ENCODE measurements around the gene DNM1. TPM values are rescaled to one million over a fixed set of nuclear protein-coding genes. Genes with fewer than 3 reads are reported as not detected.

DNM1 gene
- total RNA-seq, 2 experiments from 2014 or later: 0.60 to 1.0 TPM

- ChIA-PET CTCF (interaction anchor here (1.2 to 1.3 kb wide), 2 partner anchors 9 to 18 kb away, joined by 3 read pairs; no protein-coding TSS in a partner anchor), POLR2A (no interaction called here)
- Mint-ChIP-seq H3K27ac (no peak overlapping the region), H3K9me3 (peaks cover 6% of the 10 kb centered on the region), H3K4me3 (no peak overlapping the region), H3K4me1 (peaks cover 2% of the 10 kb centered on the region), H3K36me3 (ENCODE audit: low read depth) (peaks cover 57% of the 10 kb centered on the region), H3K27me3 (no peaks in the 10 kb centered on the region)
- DNase-seq: no peak
Measured at GRCh38 chr9:128182893-128183588, 20.1 kb upstream of the DNM1 start.

- H3K36me3 Mint-ChIP-seq (ENCODE audit: low read depth): peaks cover 43% of the 10 kb centered on the region
- POLR2A ChIA-PET: no interaction called here
- no peak for DNase-seq
- H3K9me3 Mint-ChIP-seq: no peaks in the 10 kb centered on the region
- H3K4me3 Mint-ChIP-seq: no peak overlapping the region
- peaks cover 23% of the 10 kb centered on the region for H3K4me1 Mint-ChIP-seq
- no peak overlapping the region for H3K27ac Mint-ChIP-seq
- no peaks in the 10 kb centered on the region for H3K27me3 Mint-ChIP-seq
- CTCF ChIA-PET: interaction anchor here (1.0 kb wide), 1 partner anchor 18 kb away, joined by 3 read pairs; no protein-coding TSS in a partner anchor
Measured at GRCh38 chr9:128185979-128186965, 16.9 kb upstream of the DNM1 start.

- ChIA-PET CTCF (no interaction called here), POLR2A (no interaction called here)
- no peak overlapping the region for H3K4me3 Mint-ChIP-seq
- H3K4me1 Mint-ChIP-seq: peaks cover 28% of the 10 kb centered on the region
- no peak for DNase-seq
- H3K27ac Mint-ChIP-seq: no peak overlapping the region
- H3K27me3 Mint-ChIP-seq: no peaks in the 10 kb centered on the region
- peaks cover 36% of the 10 kb centered on the region for H3K36me3 Mint-ChIP-seq (ENCODE audit: low read depth)
- H3K9me3 Mint-ChIP-seq: no peaks in the 10 kb centered on the region
Measured at GRCh38 chr9:128187361-128187760, 15.8 kb upstream of the DNM1 start.

- no peak for DNase-seq
- no peak overlapping the region for H3K27ac Mint-ChIP-seq
- no peaks in the 10 kb centered on the region for H3K9me3 Mint-ChIP-seq
- H3K4me3 Mint-ChIP-seq: no peak overlapping the region
- ChIA-PET CTCF (interaction anchor here (0.7 kb wide), 2 partner anchors 16 to 71 kb away, joined by 3 read pairs; no protein-coding TSS in a partner anchor), POLR2A (no interaction called here)
- peaks cover 4% of the 10 kb centered on the region for H3K27me3 Mint-ChIP-seq
- H3K36me3 Mint-ChIP-seq (ENCODE audit: low read depth): peaks cover 33% of the 10 kb centered on the region
- peaks cover 32% of the 10 kb centered on the region for H3K4me1 Mint-ChIP-seq
Measured at GRCh38 chr9:128188209-128188608, 15.0 kb upstream of the DNM1 start.

- DNase-seq: no peak
- Mint-ChIP-seq H3K36me3 (ENCODE audit: low read depth) (peaks cover 27% of the 10 kb centered on the region), H3K27me3 (peaks cover 4% of the 10 kb centered on the region), H3K27ac (peak overlapping the region; percentile 92), H3K4me3 (peak overlapping the region; percentile 93), H3K4me1 (peaks cover 36% of the 10 kb centered on the region), H3K9me3 (no peaks in the 10 kb centered on the region)
- CTCF ChIA-PET: interaction anchor here (0.6 to 2.2 kb wide), 11 partner anchors 10 to 320 kb away, joined by 3 to 12 read pairs (median 4); no protein-coding TSS in a partner anchor
- POLR2A ChIA-PET: no interaction called here
Measured at GRCh38 chr9:128190013-128190412, 13.2 kb upstream of the DNM1 start.

- H3K27ac Mint-ChIP-seq: peak overlapping the region; percentile 92
- peak overlapping the region; percentile 93 for H3K4me3 Mint-ChIP-seq
- peaks cover 4% of the 10 kb centered on the region for H3K27me3 Mint-ChIP-seq
- peaks cover 36% of the 10 kb centered on the region for H3K4me1 Mint-ChIP-seq
- ChIA-PET POLR2A (no interaction called here), CTCF (interaction anchor here (0.7 to 2.2 kb wide), 11 partner anchors 9 to 321 kb away, joined by 3 to 12 read pairs (median 4); no protein-coding TSS in a partner anchor)
- H3K36me3 Mint-ChIP-seq (ENCODE audit: low read depth): peaks cover 23% of the 10 kb centered on the region
- DNase-seq: no peak
- no peaks in the 10 kb centered on the region for H3K9me3 Mint-ChIP-seq
Measured at GRCh38 chr9:128190516-128191405, 12.4 kb upstream of the DNM1 start.

GRCh38 chr9:128191406-128192046, 11.7 kb upstream of the DNM1 start, which contains the start of gene CIZ1:
TSS of gene CIZ1 (minus strand) at chr9:128191572. CDS start at chr9:128190857, 715 bp downstream.
- H3K9me3 Mint-ChIP-seq: no peaks in the 10 kb centered on the region
- peak within 1 kb of the TSS; percentile 93 for H3K4me3 Mint-ChIP-seq
- POLR2A ChIA-PET: no interaction called here
- H3K36me3 Mint-ChIP-seq (ENCODE audit: low read depth): peaks cover 19% of the 10 kb centered on the region
- CTCF ChIA-PET: interaction anchor here (0.7 to 2.2 kb wide), 8 partner anchors 8 to 250 kb away, joined by 3 to 12 read pairs (median 4); no protein-coding TSS in a partner anchor
- H3K27me3 Mint-ChIP-seq: peaks cover 4% of the 10 kb centered on the region
- H3K27ac Mint-ChIP-seq: peak within 1 kb of the TSS; percentile 92
- DNase-seq: peak; percentile 70
- H3K4me1 Mint-ChIP-seq: peaks cover 36% of the 10 kb centered on the region

DNA sequence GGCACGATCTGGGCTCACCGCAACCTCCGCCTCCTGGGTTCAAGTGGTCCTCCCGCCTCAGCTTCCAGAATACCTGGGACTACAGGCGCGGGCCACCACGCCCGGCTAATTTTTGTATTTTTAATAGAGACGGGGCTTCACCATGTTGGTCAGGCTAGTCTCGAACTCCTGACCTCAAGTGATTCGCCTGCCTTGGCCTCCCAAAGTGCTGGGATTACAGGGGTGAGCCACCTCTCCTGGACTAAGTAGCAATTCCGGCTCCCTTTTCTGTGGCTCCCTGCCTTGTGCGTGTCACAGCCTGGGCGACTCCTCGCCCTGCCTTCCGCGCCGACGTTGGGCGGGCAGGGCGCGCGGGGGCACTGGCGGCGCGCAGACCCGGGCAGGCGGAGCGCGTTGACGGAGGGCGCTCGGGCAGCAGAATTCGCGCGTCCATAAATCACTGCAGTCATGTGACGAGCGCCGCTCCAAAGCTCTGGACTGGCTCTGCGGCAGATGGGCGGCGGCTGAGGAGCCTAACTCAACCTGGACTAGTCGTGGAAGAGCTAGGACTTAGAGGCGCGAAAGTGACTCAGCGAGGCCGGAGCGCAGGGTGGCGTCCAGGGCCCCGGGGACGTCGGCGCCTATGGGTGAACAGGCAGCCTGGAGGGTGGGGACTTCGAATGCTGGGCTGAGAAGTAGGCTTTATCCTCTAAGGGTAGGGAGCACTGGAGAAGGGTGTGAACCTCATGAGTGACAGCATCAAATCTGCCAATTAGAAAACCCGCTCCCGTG, 10.4 kb upstream of the DNM1 start:
- DNase-seq: peak; percentile 42
- peaks cover 34% of the 10 kb centered on the region for H3K4me1 Mint-ChIP-seq
- POLR2A ChIA-PET: interaction anchor here (0.6 kb wide), 1 partner anchor 359 kb away, joined by 3 read pairs; the partner anchor contains the start of gene SPTAN1
- no peaks in the 10 kb centered on the region for H3K9me3 Mint-ChIP-seq
- peak overlapping the region; percentile 34 for H3K4me3 Mint-ChIP-seq
- H3K27me3 Mint-ChIP-seq: peaks cover 4% of the 10 kb centered on the region
- CTCF ChIA-PET: interaction anchor here (0.5 to 1.4 kb wide), 5 partner anchors 8 to 607 kb away, joined by 3 to 7 read pairs (median 3); no protein-coding TSS in a partner anchor
- peaks cover 14% of the 10 kb centered on the region for H3K36me3 Mint-ChIP-seq (ENCODE audit: low read depth)
- peak overlapping the region; percentile 31 for H3K27ac Mint-ChIP-seq

- Mint-ChIP-seq H3K27ac (peak overlapping the region; percentile 68), H3K27me3 (peaks cover 4% of the 10 kb centered on the region), H3K9me3 (no peaks in the 10 kb centered on the region), H3K36me3 (ENCODE audit: low read depth) (peaks cover 10% of the 10 kb centered on the region), H3K4me3 (no peak overlapping the region), H3K4me1 (peaks cover 31% of the 10 kb centered on the region)
- ChIA-PET CTCF (interaction anchor here (0.5 to 1.4 kb wide), 6 partner anchors 9 to 750 kb away, joined by 3 to 7 read pairs (median 3); no protein-coding TSS in a partner anchor), POLR2A (interaction anchor here (0.6 kb wide), 1 partner anchor 359 kb away, joined by 3 read pairs; the partner anchor contains the start of gene SPTAN1)
- no peak for DNase-seq
Measured at GRCh38 chr9:128193469-128194096, 9.6 kb upstream of the DNM1 start.

- CTCF ChIA-PET: interaction anchor here (0.5 to 1.2 kb wide), 5 partner anchors 18 to 648 kb away, joined by 3 to 4 read pairs (median 3); partner anchors contain the start of gene BBLN
Measured at GRCh38 chr9:128201441-128202369, 1.5 kb upstream of the DNM1 start.

More at GRCh38 chr9:128201441-128202369, 1.5 kb upstream of the DNM1 start:
- H3K9me3 Mint-ChIP-seq: no peaks in the 10 kb centered on the region
- H3K4me1 Mint-ChIP-seq: peaks cover 10% of the 10 kb centered on the region
- H3K27ac Mint-ChIP-seq: no peak overlapping the region
- POLR2A ChIA-PET: no interaction called here
- no peak overlapping the region for H3K4me3 Mint-ChIP-seq
- peaks cover 20% of the 10 kb centered on the region for H3K27me3 Mint-ChIP-seq
- no peaks in the 10 kb centered on the region for H3K36me3 Mint-ChIP-seq (ENCODE audit: low read depth)
- DNase-seq: no peak

Data from activated CD4-positive, alpha-beta T cell treated with anti-CD3 and anti-CD28 coated beads, Interleukin-2, amount 10 ng/mL, durations not matched to agents 7 days and 5 days (primary cell).